ENCODE data around the gene LMNA.

DNA sequence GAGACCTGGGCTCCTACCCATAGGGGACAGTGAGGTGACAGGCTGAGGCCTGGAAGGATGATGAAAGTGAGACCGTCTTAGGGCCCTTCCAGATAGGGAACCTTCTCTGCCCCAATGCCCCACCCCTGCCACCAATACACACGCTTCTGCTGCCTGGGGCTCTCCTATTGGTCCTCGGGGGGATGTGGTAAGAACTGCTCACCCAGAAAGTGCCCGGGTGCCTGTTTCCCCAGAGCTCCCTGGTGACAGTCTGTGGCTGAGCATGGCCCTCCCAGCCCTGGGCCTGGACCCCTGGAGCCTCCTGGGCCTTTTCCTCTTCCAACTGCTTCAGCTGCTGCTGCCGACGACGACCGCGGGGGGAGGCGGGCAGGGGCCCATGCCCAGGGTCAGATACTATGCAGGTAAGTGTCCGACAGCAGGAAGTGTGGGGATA lies 39.8 kb downstream of the LMNA start:
- TF ChIP-seq, protein P1, sequence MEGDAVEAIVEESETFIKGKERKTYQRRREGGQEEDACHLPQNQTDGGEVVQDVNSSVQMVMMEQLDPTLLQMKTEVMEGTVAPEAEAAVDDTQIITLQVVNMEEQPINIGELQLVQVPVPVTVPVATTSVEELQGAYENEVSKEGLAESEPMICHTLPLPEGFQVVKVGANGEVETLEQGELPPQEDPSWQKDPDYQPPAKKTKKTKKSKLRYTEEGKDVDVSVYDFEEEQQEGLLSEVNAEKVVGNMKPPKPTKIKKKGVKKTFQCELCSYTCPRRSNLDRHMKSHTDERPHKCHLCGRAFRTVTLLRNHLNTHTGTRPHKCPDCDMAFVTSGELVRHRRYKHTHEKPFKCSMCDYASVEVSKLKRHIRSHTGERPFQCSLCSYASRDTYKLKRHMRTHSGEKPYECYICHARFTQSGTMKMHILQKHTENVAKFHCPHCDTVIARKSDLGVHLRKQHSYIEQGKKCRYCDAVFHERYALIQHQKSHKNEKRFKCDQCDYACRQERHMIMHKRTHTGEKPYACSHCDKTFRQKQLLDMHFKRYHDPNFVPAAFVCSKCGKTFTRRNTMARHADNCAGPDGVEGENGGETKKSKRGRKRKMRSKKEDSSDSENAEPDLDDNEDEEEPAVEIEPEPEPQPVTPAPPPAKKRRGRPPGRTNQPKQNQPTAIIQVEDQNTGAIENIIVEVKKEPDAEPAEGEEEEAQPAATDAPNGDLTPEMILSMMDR (IDR thresholded peaks at IDR 0.05; ENCODE audit: low read depth, low read length, poor library complexity, severe bottlenecking): no peak
- no peak for TF ChIP-seq EZH2phosphoT487 (IDR thresholded peaks at IDR 0.05; ENCODE audit: borderline replicate concordance, low read length)
